Stimulated activated CD4-positive, alpha-beta T cell treated with anti-CD3 and anti-CD28 coated beads, Interleukin-15, amount 100 ng/mL, for 1 hour (primary cell): Measurements from ENCODE around the gene GNB1L.

Experiments
- DNase-seq, 2 donors: peaks; one replicate each; pipeline ENCODE4 v3.0.0-alpha.2; 2020; ENCODE audit warnings: low read depth in 1 of 2, low spot score in 1 of 2

Gene GNB1L

DNA sequence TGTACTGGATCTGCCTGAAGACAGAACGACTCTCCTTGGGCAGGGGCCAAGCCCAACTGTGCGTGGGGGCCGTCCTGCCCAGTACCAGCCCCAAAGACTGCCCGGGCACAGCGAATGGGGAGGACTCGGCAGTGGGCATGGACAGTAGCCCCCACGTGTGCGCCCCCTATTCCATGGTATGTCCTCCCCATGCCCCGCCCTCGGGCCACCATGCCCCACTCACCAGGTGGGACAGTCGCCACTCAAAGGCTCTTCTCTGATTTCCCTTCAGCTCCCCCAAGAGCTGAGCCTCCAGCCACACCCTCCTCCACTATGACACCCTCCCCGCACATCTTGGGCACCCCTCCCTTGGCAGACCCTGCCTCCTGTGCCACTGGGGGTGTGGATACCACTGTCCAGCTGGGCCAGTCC, 43.5 kb downstream of the GNB1L start:
- no peak for DNase-seq

- DNase-seq, result no peak
Observed at GRCh38 chr22:19810381-19811201, 44.1 kb downstream of the GNB1L start.

- no peak for DNase-seq
Observed at GRCh38 chr22:19809741-19810140, 44.9 kb downstream of the GNB1L start.

DNA sequence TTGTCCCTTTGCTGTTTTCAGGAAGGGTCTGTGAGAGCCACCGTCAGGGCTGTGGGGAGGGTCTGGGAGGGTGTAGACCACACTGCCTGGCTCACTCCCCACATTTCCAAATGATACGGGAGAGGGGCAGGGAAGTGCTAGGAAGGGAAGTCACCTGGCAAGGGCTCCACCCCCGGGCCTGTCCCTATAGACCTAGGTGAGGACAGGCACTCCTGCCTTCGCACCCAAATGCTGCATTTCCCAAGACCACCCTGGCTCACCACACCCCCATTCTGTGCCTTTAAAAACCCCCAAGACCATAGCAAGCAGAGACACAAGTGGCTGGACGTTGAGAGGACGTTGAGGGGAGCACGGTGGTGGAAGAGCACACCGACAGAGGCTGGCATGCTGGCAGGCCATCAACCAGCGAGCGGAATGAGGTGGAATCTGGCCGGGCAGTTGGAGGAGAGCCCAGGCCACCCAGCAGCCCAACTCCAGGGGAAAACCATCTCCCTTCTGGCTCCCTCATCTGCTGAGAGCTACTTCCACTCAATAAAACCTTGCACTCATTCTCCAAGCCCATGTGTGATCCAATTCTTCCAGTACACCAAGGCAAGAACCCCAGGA, 45.7 kb downstream of the GNB1L start:
- no peak for DNase-seq

DNA sequence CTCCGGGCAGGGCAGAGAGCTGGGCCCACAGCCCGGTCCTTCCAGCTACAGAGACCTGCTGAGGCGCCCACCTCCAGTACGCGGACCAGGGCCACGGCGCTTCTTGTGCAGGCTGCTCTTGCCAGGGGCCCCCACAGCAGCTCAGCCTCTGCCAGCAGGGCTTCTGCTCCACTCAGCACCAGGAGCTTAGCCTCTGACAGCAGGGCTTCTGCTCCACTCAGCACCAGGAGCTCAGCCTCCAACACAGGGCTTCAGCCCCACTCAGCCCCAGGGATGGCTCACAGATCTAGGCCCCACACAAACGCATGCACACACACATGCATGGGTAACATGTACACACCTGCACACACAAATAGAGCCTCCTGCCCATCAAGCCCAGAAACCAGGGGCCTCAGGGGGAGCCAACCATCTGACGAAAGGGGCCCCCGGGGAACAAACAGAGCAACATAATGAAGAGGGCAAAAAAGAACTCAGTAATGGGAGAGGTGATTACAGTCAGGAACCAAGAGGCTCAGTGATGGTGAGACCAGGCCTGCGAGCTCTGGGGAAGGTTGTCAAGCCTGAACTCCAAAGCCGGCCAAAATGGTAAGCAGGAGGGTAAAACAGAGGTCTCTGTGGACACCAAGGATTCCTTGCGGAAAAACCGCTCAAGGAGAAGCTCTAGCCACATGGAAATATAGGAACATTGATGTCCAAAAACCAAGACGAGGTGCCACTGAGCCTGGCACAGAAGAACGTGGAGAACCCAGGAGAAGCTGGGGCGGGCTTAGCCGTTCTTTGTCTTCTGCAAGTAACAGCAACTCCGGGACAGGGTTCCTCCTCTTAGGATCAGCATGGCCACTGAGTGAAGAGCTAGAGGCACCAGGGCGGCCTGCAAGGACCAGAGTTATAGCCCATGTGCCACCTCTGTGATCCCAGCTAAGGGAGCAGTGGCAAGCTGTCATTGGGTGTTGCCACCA, 46.5 kb downstream of the GNB1L start:
- no peak for DNase-seq

GRCh38 chr22:19807161-19807913, 47.3 kb downstream of the GNB1L start:
- no peak for DNase-seq

DNA sequence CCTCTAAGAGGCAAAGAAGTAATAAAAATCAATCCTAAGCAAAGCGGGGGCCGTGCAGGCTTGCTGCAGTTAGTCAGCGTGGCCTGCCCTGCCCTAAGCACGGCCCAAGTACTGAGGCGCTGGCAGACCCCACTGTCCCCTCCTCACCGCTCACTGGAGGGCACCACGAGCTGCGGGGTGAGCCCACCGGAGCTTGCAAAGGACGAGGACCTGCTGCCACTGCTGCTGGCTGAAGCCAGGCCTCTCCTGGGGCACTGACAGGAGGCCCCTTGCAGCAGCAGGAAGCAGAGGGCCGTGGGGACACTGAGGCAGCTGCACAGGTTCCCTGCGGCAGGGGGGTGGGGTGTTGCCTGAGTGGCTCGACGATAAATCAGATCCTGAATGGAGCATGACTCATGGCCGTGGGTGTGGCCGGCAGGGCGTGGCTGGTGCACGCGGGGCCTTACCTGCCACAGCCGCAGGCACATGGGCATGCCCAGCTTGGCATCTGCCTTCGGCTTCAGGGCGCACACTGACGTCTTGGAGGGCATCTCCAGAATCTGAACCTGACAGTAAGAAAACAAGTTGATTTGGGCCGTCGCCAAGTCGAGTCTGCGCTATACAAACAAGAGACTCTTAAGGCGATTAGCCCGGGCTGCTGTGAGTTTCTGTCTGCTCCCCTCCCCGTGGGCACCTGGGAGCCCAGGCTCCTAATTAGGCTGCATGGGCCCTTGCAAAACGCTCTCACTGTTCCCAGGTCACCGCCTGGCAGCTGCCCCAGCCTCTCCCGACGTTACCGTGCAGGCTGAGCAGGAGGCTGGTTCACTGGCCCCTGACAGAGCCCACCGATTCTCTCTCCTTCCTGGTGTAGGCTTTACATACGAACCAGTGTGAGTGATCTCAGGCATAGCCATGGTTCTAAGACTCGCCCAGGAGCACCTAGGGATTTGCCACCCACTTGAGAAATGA, 48.2 kb downstream of the GNB1L start:
- no peak for DNase-seq

GRCh38 chr22:19805821-19806212, 48.9 kb downstream of the GNB1L start:
- DNase-seq, result no peak

GRCh38 chr22:19803736-19804267, 50.9 kb downstream of the GNB1L start:
- no peak for DNase-seq

GRCh38 chr22:19802894-19803735, 51.6 kb downstream of the GNB1L start:
- DNase-seq, result no peak

- no peak for DNase-seq
Observed at GRCh38 chr22:19802001-19802893, 52.4 kb downstream of the GNB1L start.

GRCh38 chr22:19801340-19802000, 53.2 kb downstream of the GNB1L start:
- no peak for DNase-seq

GRCh38 chr22:19800761-19801244, 53.9 kb downstream of the GNB1L start:
- DNase-seq, result no peak

GRCh38 chr22:19800306-19800705, 54.4 kb downstream of the GNB1L start:
- no peak for DNase-seq

GRCh38 chr22:19799322-19800190, 55.1 kb downstream of the GNB1L start:
- DNase-seq, result no peak

- no peak for DNase-seq
Observed at GRCh38 chr22:19798891-19799293, 55.8 kb downstream of the GNB1L start.
